Jurkat, Clone E6-1 (cell line): ENCODE results near the gene CAMTA1.
A peak's percentile ranks its signal among the peaks of the same experiment; 100 is the strongest.

Experiments
- DNase-seq: peaks from one replicate; pipeline ENCODE4 v3.0.0-alpha.2; 2011; ENCODE audit warnings: low read depth, low spot score
- H3K4me3 ChIP-seq: 2 replicates; pipeline ENCODE4 v1.5.1; 2011; ENCODE audit warnings: mild to moderate bottlenecking, low read length, control low read depth, moderate library complexity

Gene CAMTA1

DNA sequence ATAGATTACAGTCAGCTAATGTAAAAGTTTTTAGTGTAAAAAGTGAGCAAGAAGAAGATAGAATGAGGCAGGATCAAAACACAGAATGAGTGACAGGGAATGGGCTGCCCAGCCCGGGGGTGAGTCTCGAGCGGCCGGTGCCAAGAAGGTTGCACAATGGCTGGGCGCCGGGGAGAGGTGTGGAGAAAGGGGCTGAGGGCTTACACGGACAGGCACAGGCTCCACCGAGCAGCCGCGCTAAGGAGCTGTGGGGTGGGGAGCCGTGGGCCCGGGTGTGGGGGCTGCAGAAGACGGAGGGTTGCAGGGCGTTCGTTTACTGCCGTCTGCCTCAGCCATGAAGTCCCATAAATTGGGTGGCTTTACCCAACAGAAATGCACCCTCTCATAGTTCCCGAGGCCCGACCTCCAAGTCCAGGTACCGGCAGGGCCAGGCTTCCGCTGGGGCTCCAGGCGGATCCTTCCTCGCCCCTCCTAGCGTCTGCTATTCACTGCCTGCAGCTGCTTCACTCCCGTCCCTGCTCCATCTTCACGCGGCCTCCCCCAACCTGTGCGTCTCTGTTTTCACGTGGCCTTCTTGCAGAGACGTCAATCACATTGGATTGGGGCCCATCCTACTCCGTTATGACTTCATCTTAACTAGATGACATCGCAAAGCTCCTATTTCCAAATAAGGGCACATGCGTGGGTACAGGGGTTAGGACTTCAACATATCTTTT lies 277.2 kb downstream of the CAMTA1 start:
- no peak for DNase-seq
- no peak overlapping the region for H3K4me3 ChIP-seq

DNA sequence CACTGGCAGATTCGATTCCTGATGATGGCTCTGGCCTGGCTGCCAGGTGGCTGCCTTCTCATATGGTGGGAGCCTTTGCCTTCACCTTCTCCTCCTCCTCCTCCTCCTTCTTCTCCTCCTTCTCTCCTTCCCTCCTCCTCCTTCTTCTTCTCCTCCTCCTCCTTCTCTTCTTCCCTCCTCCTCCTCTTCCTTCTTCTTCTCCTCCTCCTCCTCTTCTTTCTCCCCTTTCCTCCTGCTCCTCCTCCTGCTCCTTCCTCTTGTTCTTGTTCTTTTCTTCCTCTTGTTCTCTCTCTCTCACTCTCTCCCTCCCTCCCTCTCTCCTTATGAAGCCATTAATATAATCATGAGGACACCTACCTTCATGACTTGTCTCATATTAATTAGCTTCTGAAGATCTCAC lies 278.7 kb downstream of the CAMTA1 start:
- H3K4me3 ChIP-seq = no peak overlapping the region
- no peak for DNase-seq

- no peak for DNase-seq
- H3K4me3 ChIP-seq = no peak overlapping the region
These were observed 283.3 kb downstream of the CAMTA1 start for GRCh38 chr1:7068552-7068951.

DNA sequence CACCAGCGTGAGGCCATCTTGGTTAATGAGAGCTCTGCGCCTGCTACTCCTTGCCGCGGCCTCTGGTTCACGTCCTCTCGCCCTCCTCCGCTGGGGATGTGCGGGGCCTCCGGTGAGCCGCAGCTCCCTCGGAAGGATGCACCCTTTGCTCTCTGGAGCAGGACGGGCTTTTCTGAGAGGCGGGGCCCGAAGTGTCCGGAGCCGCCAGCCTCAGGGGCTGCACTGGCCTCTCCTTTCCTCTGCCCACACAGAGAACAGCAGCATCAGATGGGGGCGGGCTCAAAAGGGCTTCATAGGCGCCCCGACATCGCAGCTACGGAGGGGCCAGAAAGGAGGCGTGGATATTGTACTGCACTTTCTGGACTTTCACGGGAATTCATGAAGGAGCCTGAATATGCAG lies 284.7 kb downstream of the CAMTA1 start:
- H3K4me3 ChIP-seq = no peak overlapping the region
- DNase-seq = no peak

GRCh38 chr1:7070389-7071029 lies 285.3 kb downstream of the CAMTA1 start:
- no peak overlapping the region for H3K4me3 ChIP-seq
- DNase-seq = peak; percentile 30

- no peak overlapping the region for H3K4me3 ChIP-seq
- no peak for DNase-seq
These were observed 290.9 kb downstream of the CAMTA1 start for GRCh38 chr1:7076117-7076516.

GRCh38 chr1:7076572-7076971 lies 291.3 kb downstream of the CAMTA1 start:
- DNase-seq = no peak
- no peak overlapping the region for H3K4me3 ChIP-seq

GRCh38 chr1:7077136-7077535 lies 291.9 kb downstream of the CAMTA1 start:
- no peak overlapping the region for H3K4me3 ChIP-seq
- no peak for DNase-seq

- DNase-seq = no peak
- no peak overlapping the region for H3K4me3 ChIP-seq
These were observed 292.7 kb downstream of the CAMTA1 start for GRCh38 chr1:7077970-7078369.

- H3K4me3 ChIP-seq = no peak overlapping the region
- DNase-seq = no peak
These were observed 294.4 kb downstream of the CAMTA1 start for GRCh38 chr1:7079637-7080036.

DNA sequence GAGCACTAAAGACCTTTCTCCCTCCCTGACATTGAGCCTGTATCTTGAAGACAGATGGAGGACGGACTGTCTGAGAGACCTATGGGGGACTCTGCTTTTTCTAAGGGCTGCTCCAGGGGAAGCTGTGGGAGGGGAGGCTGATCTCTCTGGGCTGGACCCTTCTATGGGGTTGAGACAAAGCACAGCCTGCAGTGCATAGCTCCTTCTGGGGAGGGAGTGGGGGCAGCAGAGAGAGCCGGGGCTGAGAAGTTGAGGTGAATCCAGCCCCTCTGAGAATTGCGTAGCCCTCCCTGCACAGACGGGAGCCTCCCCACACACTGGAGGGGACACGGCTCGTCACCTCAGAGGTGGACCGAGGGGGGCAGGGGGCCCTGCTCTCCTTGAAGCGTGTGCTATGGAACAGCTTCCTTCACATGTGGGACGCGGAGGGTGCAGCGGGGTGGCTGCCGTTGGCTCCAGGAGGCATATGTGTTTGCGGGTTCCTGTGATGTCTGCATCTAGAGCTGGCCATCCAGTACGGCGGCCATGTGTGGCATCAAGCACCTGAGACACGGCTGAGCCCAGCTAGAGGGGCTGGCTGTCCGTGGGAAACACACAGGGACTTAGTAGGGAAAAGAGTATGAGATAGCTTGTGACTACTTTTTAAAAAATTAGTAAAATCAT lies 299.1 kb downstream of the CAMTA1 start:
- H3K4me3 ChIP-seq = no peak overlapping the region
- DNase-seq = no peak

GRCh38 chr1:7085521-7085920 lies 300.3 kb downstream of the CAMTA1 start:
- no peak for DNase-seq
- no peak overlapping the region for H3K4me3 ChIP-seq

- H3K4me3 ChIP-seq = no peak overlapping the region
- DNase-seq = no peak
These were observed 300.9 kb downstream of the CAMTA1 start for GRCh38 chr1:7086106-7086505.

DNA sequence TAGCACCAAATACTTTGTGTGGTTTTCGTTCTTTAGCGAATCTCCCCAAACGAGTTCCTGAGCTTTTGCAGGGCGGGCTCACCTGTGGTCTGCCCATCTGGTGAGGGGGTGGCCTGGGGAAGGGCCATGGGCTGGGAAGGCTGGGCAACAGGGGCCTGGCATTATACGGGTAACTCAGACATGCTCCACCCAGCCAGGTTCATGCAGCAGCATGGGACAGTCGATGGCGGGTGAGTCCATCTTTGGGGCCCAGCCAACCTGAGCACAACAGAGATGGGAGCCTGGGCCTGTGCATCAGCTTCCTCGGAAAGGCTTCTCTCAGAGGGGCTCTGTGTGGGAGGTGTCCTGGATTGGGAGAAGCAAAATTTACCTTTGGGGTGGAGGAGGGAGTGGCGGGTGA lies 302.6 kb downstream of the CAMTA1 start:
- no peak for DNase-seq
- H3K4me3 ChIP-seq = no peak overlapping the region

DNA sequence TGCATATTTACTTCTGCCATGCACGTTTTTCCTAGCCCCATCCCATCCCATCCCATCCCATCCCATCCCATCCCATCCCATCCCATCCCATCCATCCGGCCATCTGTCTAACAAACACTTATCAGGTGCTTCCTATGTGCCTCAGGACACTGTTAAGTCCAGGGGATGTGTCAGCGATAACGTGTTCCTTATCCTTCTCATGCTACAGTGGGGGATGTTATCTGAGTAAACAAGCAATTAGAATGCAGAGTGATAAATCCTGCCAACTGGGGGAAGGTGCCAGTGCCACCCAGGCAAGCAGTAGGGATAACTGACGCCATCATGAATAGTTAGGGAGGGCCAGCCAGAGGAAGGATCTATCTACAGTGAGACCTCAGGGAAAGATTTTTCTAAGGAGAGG lies 304.2 kb downstream of the CAMTA1 start:
- H3K4me3 ChIP-seq = no peak overlapping the region
- no peak for DNase-seq

DNA sequence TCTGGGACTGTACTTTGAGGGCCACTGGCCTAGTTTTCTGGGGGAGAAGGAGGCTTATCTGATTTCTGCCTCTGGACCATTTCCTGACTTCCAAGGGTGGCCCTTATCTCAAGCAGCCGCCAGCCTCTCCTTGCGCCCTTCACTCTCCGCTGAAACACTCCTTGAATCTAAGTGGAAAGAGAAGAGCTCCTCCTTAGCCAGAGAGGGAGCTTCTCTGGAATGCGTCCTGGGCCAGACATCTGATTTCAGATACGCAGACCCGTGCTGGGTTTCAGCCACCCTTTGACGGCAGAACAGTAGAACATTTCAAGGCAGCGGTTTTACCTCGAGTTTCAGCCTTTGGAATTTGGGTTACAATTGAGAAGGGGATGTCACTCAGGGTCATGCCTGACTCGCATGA lies 308.0 kb downstream of the CAMTA1 start:
- DNase-seq = no peak
- no peak overlapping the region for H3K4me3 ChIP-seq

- H3K4me3 ChIP-seq = no peak overlapping the region
- no peak for DNase-seq
These were observed 308.8 kb downstream of the CAMTA1 start for GRCh38 chr1:7094086-7094485.

DNA sequence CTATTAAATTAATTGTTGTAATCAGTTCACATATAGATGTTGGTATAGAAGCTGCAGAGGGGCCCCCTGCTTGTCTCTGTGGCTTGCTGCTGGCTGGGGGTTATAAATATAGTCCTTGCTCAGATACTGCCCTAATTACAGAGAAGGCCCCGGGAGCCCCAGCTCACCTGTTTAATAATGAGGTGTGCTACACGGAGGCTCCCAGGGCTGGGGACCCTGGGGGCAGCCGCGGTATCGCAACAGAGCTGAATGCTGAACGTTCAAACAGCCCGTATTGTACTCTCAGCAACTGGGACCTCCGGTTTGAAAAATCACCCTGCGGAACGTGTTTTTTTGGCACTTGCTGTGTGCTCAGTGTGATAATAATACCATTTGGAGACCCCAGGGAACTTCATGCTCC lies 309.3 kb downstream of the CAMTA1 start:
- DNase-seq = no peak
- H3K4me3 ChIP-seq = no peak overlapping the region

DNA sequence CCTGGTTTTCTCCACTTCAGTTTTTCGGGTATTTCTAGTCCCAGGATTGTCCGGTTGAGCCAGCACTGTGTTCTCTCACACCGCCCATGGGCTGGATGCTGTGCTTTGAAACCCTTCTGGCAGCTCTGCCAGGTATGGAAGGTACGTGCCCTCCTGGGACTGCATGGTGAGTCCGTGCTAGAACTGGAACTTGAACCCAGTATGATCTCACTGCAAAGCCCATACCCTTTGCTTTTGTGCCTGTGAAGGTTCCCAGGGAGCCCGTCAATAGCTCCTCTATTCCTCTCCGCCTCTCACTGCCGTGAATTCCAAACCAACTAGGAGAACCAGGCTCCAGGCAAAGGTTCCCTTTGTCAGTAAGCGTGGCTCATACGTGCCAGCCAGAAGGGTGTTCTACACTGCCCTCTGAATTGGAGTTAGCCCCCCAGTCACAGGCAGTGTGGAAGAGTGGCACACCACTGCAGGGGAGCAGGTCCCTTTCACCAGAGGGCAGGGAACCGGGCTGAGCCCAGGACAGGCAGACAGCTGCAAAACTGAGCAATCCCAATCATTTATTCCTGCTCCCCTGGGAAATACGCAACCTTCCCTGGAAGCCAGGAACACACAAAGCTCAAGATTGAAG lies 310.2 kb downstream of the CAMTA1 start:
- H3K4me3 ChIP-seq = no peak overlapping the region
- DNase-seq = no peak

DNA sequence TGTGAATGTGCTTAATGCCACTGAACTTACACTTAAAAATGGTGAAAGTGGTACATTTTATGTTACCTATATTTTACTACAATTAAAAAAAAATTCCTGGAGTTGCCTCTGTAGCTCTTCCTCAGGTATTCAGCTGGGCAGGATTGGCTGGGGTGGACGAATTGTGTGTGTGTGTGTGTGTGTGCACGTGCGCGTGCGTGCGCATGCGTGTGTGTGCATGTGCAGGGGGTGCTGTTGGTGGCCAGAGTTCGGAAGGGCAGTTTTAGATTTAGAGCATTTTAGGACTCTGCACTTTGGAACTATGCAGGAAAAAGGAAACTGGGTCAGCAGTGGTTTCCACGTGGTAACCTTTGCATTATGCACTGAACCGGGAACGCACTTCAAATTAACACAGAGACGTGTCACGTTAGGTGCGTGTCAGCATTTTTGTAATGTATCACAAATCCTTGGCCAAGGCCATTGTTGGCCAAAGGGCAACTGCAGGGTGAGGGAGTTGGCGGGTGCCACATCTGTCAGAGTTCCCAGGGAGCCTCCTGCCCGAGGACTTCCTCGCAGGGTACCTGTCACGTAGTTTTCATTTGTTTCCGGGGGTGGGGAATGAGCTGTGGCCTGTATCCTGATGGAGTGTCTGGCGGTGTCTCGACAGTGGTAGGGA lies 312.8 kb downstream of the CAMTA1 start:
- no peak for DNase-seq

More for the DNA sequence above, 312.8 kb downstream of the CAMTA1 start:
- no peak overlapping the region for H3K4me3 ChIP-seq
